ENCODE measurements around the gene TRIO. TPM values are rescaled to one million over a fixed set of nuclear protein-coding genes. Genes with fewer than 3 reads are reported as not detected.

The TRIO gene
- total and polyA plus RNA-seq, 4 experiments from 2014 or later = 0.09 to 11.5 (median 9.7) TPM; not detected in 1

- Mint-ChIP-seq H3K27me3 (peaks cover 22 to 28% of the 10 kb centered on the region in 2 donors), H3K4me3 (no peak overlapping the region), H3K27ac (no peak overlapping the region), H3K36me3 (no peaks in the 10 kb centered on the region), H3K9me3 (peaks cover 0 to 5% (median 0%) of the 10 kb centered on the region in 8 donors), H3K4me1 (peaks cover 3 to 8% (median 5%) of the 10 kb centered on the region in 4 donors)
- H3K36me3 ChIP-seq (ENCODE audit: insufficient read depth, low read length) = no peaks in the 10 kb centered on the region
- H3K4me3 ChIP-seq (ENCODE audit: low read length in 2 of 2) = no peak overlapping the region
- H3K27ac ChIP-seq (ENCODE audit: low read depth, low read length) = no peak overlapping the region
- no peak for DNase-seq
- CTCF ChIA-PET (ENCODE audit: partially characterized antibody) = no interaction called here
- intact Hi-C loops (cut with micrococcal nuclease) = loop anchor here (10.0 kb wide), 1 partner anchor 516 kb away; the partner anchor contains the start of gene OTULIN
- no peaks in the 10 kb centered on the region for H3K27me3 ChIP-seq (ENCODE audit: insufficient read depth, low read length)
- H3K4me1 ChIP-seq (ENCODE audit: insufficient read depth, low read length) = no peaks in the 10 kb centered on the region
- POLR2A ChIA-PET (ENCODE audit: partially characterized antibody) = no interaction called here
- no peaks in the 10 kb centered on the region for H3K9me3 ChIP-seq (ENCODE audit: control insufficient read depth in 1 of 2, low read length in 2 of 2)
Measured at GRCh38 chr5:14148483-14148882, 5.3 kb downstream of the TRIO start.

DNA sequence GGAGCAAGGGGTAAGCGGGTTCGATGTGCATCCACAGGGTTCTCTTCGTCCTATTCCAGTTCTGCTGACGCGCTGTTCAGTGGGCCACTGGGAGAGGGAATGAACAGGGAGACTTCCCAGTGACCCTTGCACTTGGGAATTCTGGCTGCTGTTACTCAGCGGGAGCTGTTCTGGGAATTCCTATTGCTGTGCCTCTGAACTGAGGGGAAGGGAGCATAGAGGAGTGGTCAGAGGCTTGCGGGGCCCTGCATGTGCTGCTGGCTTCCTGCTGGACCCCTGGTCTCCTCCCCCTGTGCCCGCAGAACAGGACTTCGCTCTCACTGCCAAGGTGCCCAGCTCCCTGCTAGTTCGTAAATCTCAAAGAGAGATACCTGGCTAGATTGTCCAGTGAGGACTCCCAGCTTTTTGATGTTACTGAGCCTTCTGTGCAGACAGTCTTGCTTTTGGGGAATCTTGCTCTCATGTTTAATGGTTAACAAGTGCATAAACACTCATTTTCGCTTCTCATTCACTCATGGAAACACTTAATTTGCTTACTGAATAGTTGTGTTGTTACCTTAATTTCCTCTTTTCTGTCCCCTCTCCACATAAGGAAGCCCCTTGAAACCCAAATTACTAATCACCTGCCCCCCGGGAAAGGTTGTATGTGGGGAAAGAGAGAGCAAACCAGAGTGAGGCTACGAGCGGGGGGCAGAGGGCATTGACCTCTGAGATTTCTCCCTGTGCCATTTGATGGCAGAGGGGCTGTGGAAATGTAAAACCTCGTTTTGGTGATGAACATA, 5.9 kb downstream of the TRIO start:
- intact Hi-C loops (cut with micrococcal nuclease) = loop anchor here (10.0 kb wide), 1 partner anchor 516 kb away; the partner anchor contains the start of gene OTULIN
- no peak overlapping the region for H3K27ac Mint-ChIP-seq
- no peak overlapping the region for H3K4me3 ChIP-seq (ENCODE audit: low read length in 2 of 2)
- peaks cover 25 to 30% of the 10 kb centered on the region in 2 donors for H3K27me3 Mint-ChIP-seq
- no peaks in the 10 kb centered on the region for H3K36me3 Mint-ChIP-seq
- POLR2A ChIA-PET (ENCODE audit: partially characterized antibody) = no interaction called here
- CTCF ChIA-PET (ENCODE audit: partially characterized antibody) = no interaction called here
- peaks cover 3 to 8% (median 5%) of the 10 kb centered on the region in 4 donors for H3K4me1 Mint-ChIP-seq
- no peaks in the 10 kb centered on the region for H3K36me3 ChIP-seq (ENCODE audit: insufficient read depth, low read length)
- no peaks in the 10 kb centered on the region for H3K9me3 ChIP-seq (ENCODE audit: control insufficient read depth in 1 of 2, low read length in 2 of 2)
- H3K27me3 ChIP-seq (ENCODE audit: insufficient read depth, low read length) = no peaks in the 10 kb centered on the region
- no peak overlapping the region for H3K27ac ChIP-seq (ENCODE audit: low read depth, low read length)
- H3K9me3 Mint-ChIP-seq = peaks cover 0 to 5% (median 0%) of the 10 kb centered on the region in 8 donors
- H3K4me3 Mint-ChIP-seq = no peak overlapping the region
- no peaks in the 10 kb centered on the region for H3K4me1 ChIP-seq (ENCODE audit: insufficient read depth, low read length)
- no peak for DNase-seq

DNA sequence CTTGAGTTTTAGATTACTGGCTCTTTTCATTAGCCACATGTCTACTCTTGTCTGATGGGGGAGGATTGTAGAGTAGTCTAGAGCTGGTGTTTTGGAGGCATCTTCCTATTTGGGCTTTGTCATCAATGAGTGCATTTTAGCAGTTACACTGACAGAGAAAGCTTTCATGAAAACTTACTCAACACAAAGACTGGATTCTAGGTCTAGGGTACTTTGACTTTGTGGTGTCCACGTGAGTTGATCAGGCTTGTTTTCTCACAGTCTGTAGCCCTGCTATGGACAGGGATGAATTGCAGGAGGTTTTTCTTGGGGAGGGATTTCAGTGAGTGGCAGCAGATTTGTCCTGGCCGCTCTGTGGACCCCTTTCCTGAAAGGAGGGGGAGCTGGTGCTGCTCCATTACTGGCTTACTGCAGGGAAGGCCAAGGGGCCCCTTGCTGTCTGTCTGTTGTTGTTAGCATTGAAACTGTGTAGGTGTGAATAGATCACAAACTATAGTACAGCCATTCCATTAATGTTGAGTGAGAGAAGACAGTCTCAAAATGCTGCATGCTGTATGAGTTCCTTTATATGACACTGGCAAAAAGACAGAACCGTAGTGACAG, 6.6 kb downstream of the TRIO start:
- no peaks in the 10 kb centered on the region for H3K36me3 ChIP-seq (ENCODE audit: insufficient read depth, low read length)
- no peak overlapping the region for H3K4me3 ChIP-seq (ENCODE audit: low read length in 2 of 2)
- CTCF ChIA-PET (ENCODE audit: partially characterized antibody) = no interaction called here
- peaks cover 3 to 8% (median 5%) of the 10 kb centered on the region in 4 donors for H3K4me1 Mint-ChIP-seq
- H3K36me3 Mint-ChIP-seq = no peaks in the 10 kb centered on the region
- POLR2A ChIA-PET (ENCODE audit: partially characterized antibody) = no interaction called here
- DNase-seq = no peak
- no peaks in the 10 kb centered on the region for H3K9me3 ChIP-seq (ENCODE audit: control insufficient read depth in 1 of 2, low read length in 2 of 2)
- H3K27me3 Mint-ChIP-seq = peaks cover 27 to 35% of the 10 kb centered on the region in 2 donors
- H3K4me1 ChIP-seq (ENCODE audit: insufficient read depth, low read length) = no peaks in the 10 kb centered on the region
- peaks cover 0 to 5% (median 0%) of the 10 kb centered on the region in 8 donors for H3K9me3 Mint-ChIP-seq
- H3K4me3 Mint-ChIP-seq = no peak overlapping the region
- intact Hi-C loops (cut with micrococcal nuclease) = loop anchor here (10.0 kb wide), 1 partner anchor 515 kb away; the partner anchor contains the start of gene OTULIN
- no peaks in the 10 kb centered on the region for H3K27me3 ChIP-seq (ENCODE audit: insufficient read depth, low read length)
- H3K27ac Mint-ChIP-seq = no peak overlapping the region
- no peak overlapping the region for H3K27ac ChIP-seq (ENCODE audit: low read depth, low read length)

- H3K27me3 ChIP-seq (ENCODE audit: insufficient read depth, low read length) = peaks cover 3% of the 10 kb centered on the region
- POLR2A ChIA-PET (ENCODE audit: partially characterized antibody) = no interaction called here
- Mint-ChIP-seq H3K27ac (no peak overlapping the region), H3K27me3 (peaks cover 22 to 27% of the 10 kb centered on the region in 2 donors), H3K36me3 (no peaks in the 10 kb centered on the region), H3K9me3 (no peaks in the 10 kb centered on the region), H3K4me1 (no peaks in the 10 kb centered on the region), H3K4me3 (no peak overlapping the region)
- DNase-seq = no peak
- H3K9me3 ChIP-seq (ENCODE audit: control insufficient read depth in 1 of 2, low read length in 2 of 2) = no peaks in the 10 kb centered on the region
- no peaks in the 10 kb centered on the region for H3K36me3 ChIP-seq (ENCODE audit: insufficient read depth, low read length)
- CTCF ChIA-PET (ENCODE audit: partially characterized antibody) = interaction anchor here (1.0 kb wide), 1 partner anchor 9 kb away, joined by 3 read pairs; the partner anchor contains the start of gene TRIO
- H3K4me1 ChIP-seq (ENCODE audit: insufficient read depth, low read length) = no peaks in the 10 kb centered on the region
- intact Hi-C loops (cut with micrococcal nuclease) = no loop called here
- H3K4me3 ChIP-seq (ENCODE audit: low read length in 2 of 2) = no peak overlapping the region
- H3K27ac ChIP-seq (ENCODE audit: low read depth, low read length) = no peak overlapping the region
Measured at GRCh38 chr5:14151416-14151815, 8.3 kb downstream of the TRIO start.

- Histone ChIP-seq H3K4me3 (ENCODE audit: low read length in 2 of 2) (no peak overlapping the region), H3K9me3 (ENCODE audit: control insufficient read depth in 1 of 2, low read length in 2 of 2) (no peaks in the 10 kb centered on the region), H3K27ac (ENCODE audit: low read depth, low read length) (no peak overlapping the region), H3K27me3 (ENCODE audit: insufficient read depth, low read length) (peaks cover 5% of the 10 kb centered on the region), H3K4me1 (ENCODE audit: insufficient read depth, low read length) (no peaks in the 10 kb centered on the region), H3K36me3 (ENCODE audit: insufficient read depth, low read length) (no peaks in the 10 kb centered on the region)
- Mint-ChIP-seq H3K27ac (no peak overlapping the region), H3K27me3 (peaks cover 20 to 25% of the 10 kb centered on the region in 2 donors), H3K36me3 (no peaks in the 10 kb centered on the region), H3K4me1 (no peaks in the 10 kb centered on the region), H3K9me3 (peaks cover 0 to under 1% (median 0%) of the 10 kb centered on the region in 8 donors), H3K4me3 (no peak overlapping the region)
- ChIA-PET CTCF (ENCODE audit: partially characterized antibody) (no interaction called here), POLR2A (ENCODE audit: partially characterized antibody) (no interaction called here)
- intact Hi-C loops (cut with micrococcal nuclease) = no loop called here
- DNase-seq = no peak
Measured at GRCh38 chr5:14153071-14153864, 10.1 kb downstream of the TRIO start.

- peaks cover 5% of the 10 kb centered on the region for H3K27me3 ChIP-seq (ENCODE audit: insufficient read depth, low read length)
- CTCF ChIA-PET (ENCODE audit: partially characterized antibody) = no interaction called here
- no peaks in the 10 kb centered on the region for H3K9me3 ChIP-seq (ENCODE audit: control insufficient read depth in 1 of 2, low read length in 2 of 2)
- H3K4me1 ChIP-seq (ENCODE audit: insufficient read depth, low read length) = no peaks in the 10 kb centered on the region
- POLR2A ChIA-PET (ENCODE audit: partially characterized antibody) = no interaction called here
- Mint-ChIP-seq H3K4me1 (no peaks in the 10 kb centered on the region), H3K36me3 (no peaks in the 10 kb centered on the region), H3K27ac (no peak overlapping the region), H3K4me3 (no peak overlapping the region), H3K9me3 (peaks cover 0 to 2% (median 0%) of the 10 kb centered on the region in 8 donors), H3K27me3 (peaks cover 18 to 19% of the 10 kb centered on the region in 2 donors)
- H3K27ac ChIP-seq (ENCODE audit: low read depth, low read length) = no peak overlapping the region
- intact Hi-C loops (cut with micrococcal nuclease) = no loop called here
- no peaks in the 10 kb centered on the region for H3K36me3 ChIP-seq (ENCODE audit: insufficient read depth, low read length)
- DNase-seq = no peak
- H3K4me3 ChIP-seq (ENCODE audit: low read length in 2 of 2) = no peak overlapping the region
Measured at GRCh38 chr5:14153932-14154731, 11.0 kb downstream of the TRIO start.

Measured in CD4-positive, alpha-beta memory T cell (primary cell).